GM19395 (cell line): ENCODE results near the gene COX7A2L.
"Not testable (repeated sequence)": the region's sequence is repeated elsewhere in the genome, so short reads cannot be mapped to it uniquely, and the experiment has no call there.

ENCODE experiments used
- ATAC-seq: cut with Tn5 transposase; IDR thresholded peaks from one replicate; pipeline ENCODE4 v1.9.1; 2021; ENCODE audit warnings: mild to moderate bottlenecking, moderate library complexity; ENCODE audit not compliant: unreplicated experiment

COX7A2L gene

GRCh38 chr2:42368817-42369531 is 8.0 kb upstream of the COX7A2L start:
- no peak for ATAC-seq

GRCh38 chr2:42367835-42368234 is 6.8 kb upstream of the COX7A2L start:
- ATAC-seq, result no peak

GRCh38 chr2:42366411-42366810 is 5.4 kb upstream of the COX7A2L start:
- ATAC-seq, result no peak

- no peak for ATAC-seq
These were observed 3.6 kb upstream of the COX7A2L start for GRCh38 chr2:42364658-42365057.

- ATAC-seq, result no peak
These were observed 2.4 kb upstream of the COX7A2L start for GRCh38 chr2:42363413-42363812.

- no peak for ATAC-seq
These were observed 789 bp upstream of the COX7A2L start for GRCh38 chr2:42361728-42362283.

GRCh38 chr2:42360493-42360889 is 526 bp downstream of the COX7A2L start:
- no peak for ATAC-seq

- no peak for ATAC-seq
These were observed 993 bp downstream of the COX7A2L start for GRCh38 chr2:42359965-42360483.

- ATAC-seq, result no peak
These were observed 1.6 kb downstream of the COX7A2L start for GRCh38 chr2:42359304-42359964.

- ATAC-seq, result no peak
These were observed 7.1 kb downstream of the COX7A2L start for GRCh38 chr2:42353792-42354429.

GRCh38 chr2:42351864-42352263 is 9.2 kb downstream of the COX7A2L start:
- no peak for ATAC-seq

- no peak for ATAC-seq
These were observed 10.5 kb downstream of the COX7A2L start for GRCh38 chr2:42350434-42351063.

- no peak for ATAC-seq
These were observed 12.8 kb downstream of the COX7A2L start for GRCh38 chr2:42348113-42348805.

GRCh38 chr2:42347518-42347917 is 13.5 kb downstream of the COX7A2L start:
- not testable (repeated sequence) for ATAC-seq

GRCh38 chr2:42346856-42347255 is 14.2 kb downstream of the COX7A2L start:
- not testable (repeated sequence) for ATAC-seq

GRCh38 chr2:42345986-42346385 is 15.0 kb downstream of the COX7A2L start:
- no peak for ATAC-seq

- ATAC-seq, result no peak
These were observed 18.2 kb downstream of the COX7A2L start for GRCh38 chr2:42342795-42343241.

- ATAC-seq, result no peak
These were observed 18.8 kb downstream of the COX7A2L start for GRCh38 chr2:42342061-42342794.

- ATAC-seq, result no peak
These were observed 19.9 kb downstream of the COX7A2L start for GRCh38 chr2:42340938-42341636.
